H54 (cell line): Measurements from ENCODE around the gene PTCH1.

Experiments used
- DNase-seq: peaks from one replicate; pipeline ENCODE4 v3.0.0; 2011; ENCODE audit warnings: low spot score, mixed read lengths; ENCODE audit not compliant: insufficient read length
- FAIRE-seq: peaks from 3 replicates; lab custom pipeline; 2011; peaks lifted over from hg19 to GRCh38; lab: Jason Lieb, UNC
- POLR2A ChIP-seq: IDR thresholded peaks from 2 replicates; pipeline ENCODE4 v1.6.1; 2011; ENCODE audit warnings: low read depth, mild to moderate bottlenecking, low read length

PTCH1 gene

DNA sequence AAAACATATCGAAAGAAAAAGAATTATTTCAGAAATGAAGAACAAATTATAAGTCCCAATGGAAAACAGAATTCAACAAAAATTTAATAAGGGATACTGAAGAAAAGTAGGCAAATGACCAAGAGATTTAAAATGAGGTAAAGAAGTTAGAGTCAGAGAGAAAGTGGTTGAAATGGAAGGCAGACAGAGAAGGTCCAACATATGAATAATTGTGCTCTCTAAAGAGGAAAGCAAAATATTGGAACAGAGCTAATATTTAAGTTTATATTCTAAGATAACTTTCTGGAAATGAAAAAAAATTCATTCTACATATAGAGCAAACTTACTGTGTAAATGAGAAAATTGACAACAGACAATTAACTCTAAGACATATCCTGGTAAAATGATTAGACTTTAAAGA is 94.1 kb downstream of the PTCH1 start:
- no peak for DNase-seq
- no peak for FAIRE-seq

DNA sequence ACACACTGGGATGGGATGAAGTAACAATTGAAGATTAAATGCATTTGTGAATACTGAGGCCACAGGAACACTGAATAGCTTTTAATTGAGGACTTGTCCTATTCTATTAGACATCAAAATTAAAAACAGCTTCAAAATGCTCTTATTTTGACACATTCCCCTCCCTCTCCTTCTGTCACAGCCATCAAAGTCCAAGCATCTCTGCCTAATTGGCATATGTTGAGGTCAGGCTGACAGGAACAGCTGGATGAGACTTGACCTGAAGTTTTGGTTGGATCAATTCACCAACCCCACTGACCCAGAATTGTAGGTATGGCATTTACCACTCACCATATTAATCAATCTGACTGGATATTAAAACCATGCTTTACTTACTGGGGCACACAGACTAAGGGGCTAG is 96.3 kb downstream of the PTCH1 start:
- DNase-seq (no peak), FAIRE-seq (peak; percentile 68)
- TF ChIP-seq POLR2A, result no peak

More for the DNA sequence above, 94.1 kb downstream of the PTCH1 start:
- TF ChIP-seq POLR2A, result no peak

DNA sequence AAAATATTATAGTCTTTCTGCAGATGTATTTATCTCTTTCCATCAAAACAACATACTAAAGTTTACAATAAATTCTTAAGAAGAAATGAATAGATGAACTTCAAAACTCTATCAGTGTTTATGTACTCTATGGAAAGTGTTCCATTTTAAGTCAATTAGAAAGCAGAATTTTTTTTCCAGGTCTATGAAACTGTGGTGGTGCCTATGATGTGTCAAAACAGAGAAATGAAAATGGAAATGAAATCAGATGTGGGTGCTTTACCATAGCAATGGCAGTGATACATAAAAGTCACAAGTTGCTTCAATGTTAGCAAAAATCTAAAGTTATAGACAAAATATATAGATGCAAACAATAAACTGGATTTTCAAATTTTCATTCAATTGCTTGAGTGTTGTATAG is 97.3 kb downstream of the PTCH1 start:
- DNase-seq, result no peak
- FAIRE-seq, result no peak
- TF ChIP-seq POLR2A, result no peak

DNA sequence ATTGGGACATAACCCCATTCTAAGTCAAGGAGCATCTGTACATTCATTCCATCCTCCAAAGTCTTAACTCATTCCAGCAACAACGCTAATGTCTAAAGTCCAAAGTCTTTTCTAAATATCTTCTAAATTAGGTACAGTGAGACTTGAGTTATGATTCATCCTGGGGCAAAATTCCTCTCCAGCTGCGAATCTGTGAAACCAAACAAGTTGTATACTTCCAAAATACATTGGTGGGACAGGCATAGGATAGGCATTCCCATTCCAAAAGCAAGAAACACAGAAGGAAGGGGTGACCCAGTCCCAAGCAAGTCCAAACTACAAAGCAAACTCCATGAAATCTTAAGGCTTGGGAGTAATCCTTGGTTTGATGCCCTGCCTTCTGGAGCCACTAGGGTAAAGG is 101.6 kb downstream of the PTCH1 start:
- DNase-seq, result no peak
- FAIRE-seq, result peak; percentile 52
- TF ChIP-seq POLR2A, result no peak

DNA sequence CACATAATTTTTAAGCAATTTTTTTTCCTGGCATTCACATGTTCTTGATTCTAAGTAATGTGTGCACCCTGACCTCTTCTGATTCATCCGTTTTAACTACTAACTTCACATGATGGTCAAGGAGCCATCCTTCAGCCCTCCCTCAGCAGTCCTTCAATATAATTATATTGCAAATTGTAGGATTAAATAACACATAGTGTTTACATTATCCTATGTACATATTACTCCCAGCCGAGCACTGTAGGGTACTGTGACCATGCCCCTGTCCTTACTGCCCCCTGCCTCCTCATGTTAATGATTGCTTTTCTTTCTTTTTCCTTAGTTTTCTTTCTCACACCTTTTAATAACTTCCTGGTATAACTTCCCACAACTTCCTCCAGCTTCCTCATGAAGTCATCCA is 103.0 kb downstream of the PTCH1 start:
- FAIRE-seq, result no peak
- TF ChIP-seq POLR2A, result no peak
- no peak for DNase-seq

DNA sequence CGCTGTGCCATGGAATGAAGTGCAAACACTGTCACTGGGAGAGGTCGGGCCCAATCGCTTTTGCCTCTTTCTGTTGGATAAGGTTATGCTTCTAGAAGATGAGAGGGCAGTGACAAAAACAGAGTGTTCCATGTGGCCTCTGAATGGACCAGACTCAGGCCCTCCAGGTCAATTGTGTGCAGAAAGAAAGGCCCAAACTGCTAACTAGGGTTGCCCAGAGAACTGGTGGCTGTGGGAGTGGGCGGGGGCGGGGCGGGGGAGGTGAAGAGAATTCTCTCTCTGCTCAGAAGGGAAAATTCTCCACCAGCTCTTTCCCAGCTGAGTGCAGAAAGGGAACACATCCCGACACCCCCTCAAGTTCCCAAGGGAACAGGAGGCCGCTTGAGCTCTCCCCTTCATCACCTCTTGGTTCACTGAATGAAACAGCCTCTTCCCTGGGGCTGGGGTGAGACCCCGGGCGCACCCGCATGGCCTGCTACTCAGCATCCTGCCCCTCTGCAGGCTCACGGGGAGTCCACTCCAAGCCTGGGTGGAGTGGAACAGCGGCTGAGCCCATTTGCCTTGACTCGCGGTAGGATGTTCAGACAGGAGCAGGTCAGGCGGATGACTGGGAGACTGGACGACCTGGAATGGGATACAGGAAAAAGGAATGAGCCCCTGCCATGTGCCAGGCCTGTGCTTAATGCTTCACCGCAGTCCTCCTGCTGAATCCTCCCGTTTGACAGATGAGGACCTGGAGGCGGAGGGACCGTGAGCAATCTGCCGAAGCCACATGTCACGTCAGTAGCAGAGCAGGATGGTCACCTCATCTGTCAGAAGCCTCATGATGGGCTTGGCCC is 105.5 kb downstream of the PTCH1 start:
- TF ChIP-seq POLR2A, result no peak
- no peak for DNase-seq
- no peak for FAIRE-seq

DNA sequence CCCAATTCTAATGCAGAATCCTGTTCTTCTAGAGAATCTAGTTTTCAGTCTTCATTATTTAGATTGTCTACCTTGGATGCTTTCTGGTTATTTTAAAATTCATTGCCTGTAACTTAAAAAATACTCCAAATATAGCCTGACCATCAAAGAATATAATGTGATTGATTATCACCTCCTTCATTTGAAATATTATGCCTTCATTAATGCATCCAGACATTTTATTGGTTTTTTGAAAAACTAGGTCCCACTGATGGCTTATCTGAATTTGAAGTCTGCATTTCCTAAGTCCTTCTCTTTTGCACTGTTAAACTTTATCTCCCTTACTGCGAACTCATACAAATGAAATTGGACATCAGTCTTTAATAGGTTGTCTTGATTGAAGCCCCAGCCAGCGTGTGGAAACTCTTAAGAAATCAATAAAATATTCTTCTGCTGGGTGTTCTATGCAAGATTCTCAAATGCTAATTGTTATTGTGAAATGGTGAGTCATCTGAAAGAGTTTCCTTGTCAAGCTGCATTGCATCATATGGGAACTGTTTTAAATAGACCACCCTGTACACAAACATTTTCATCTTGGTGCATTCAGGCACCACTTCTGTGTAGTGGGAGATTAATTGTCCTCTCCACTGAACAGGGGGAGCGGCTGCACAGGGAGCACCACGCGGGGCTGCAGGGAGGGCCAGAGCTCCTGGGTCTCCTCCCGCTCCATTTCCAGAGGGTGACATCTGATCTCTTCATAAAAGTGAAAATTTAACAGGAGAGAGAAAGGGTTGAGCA is 106.9 kb downstream of the PTCH1 start:
- TF ChIP-seq POLR2A, result no peak
- FAIRE-seq, result peak; percentile 41
- DNase-seq, result no peak

DNA sequence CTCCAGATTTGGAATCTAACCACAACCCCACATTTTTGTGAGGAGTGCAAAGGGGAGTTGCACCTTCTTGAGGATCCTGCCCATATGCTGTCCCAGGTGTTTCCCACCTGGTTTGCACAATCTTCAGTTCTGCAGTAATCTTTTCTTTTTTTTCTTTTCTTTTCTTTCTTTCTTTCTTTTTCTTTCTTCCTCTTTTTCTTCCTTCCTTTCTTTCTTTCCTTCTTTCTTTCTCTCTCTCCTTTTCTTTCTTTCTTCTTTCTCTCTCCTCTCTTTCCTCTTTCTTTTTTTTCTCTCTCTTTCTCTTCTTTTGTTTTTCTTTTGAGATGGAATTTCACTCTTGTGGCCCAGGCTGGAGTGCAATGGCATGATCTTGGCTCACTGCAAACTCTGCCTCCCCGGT is 109.2 kb downstream of the PTCH1 start:
- DNase-seq (no peak), FAIRE-seq (no peak)
- no peak for TF ChIP-seq POLR2A

DNA sequence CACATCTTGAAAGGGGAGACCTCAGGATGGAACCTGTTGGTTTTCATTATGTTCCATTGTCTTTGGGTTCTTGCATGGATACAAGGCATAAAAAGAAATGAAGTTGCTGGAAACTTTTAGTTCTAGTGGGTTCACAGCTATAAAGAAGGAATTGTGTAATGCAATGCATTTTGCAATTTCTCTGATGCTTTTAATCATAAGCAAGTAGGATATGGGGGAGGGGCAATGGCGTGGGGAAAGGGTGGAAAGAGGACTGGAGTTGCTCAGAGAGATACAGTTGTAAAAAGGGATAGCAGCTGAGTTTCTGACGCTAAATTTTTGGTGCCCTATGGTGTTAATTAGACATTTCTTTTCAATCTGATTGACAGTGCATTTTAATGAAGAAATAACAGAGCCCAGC is 110.7 kb downstream of the PTCH1 start:
- peak; percentile 27 for FAIRE-seq
- TF ChIP-seq POLR2A, result no peak
- no peak for DNase-seq

DNA sequence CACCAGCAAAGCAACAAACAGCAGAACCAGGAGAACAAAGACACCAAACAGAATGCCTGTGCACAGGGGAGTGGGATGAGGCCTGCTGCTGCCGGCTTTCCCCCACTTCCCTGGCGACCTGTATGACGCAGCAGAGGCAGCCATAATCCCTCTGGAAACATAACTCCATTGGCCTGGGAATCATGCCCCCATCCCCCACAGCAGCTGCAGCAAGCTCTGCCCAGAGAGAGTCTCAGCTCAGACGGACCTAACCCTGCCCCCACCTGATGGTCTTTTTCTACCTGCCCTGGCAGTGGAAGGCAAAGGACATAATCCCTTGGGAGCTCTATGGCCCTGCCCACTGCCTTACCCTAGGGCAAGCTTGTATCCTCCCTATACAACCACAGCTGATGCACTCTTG is 117.5 kb downstream of the PTCH1 start:
- no peak for FAIRE-seq
- DNase-seq, result no peak
- TF ChIP-seq POLR2A, result no peak
